HEK293T (cell line): ENCODE data around the gene EFHC2.

ENCODE experiments used
- CTCF ChIA-PET: fragments of 350-600 bp; formaldehyde crosslinking; extraction: SDS; loops from one replicate; lab custom pipeline; 2021; ENCODE audit warnings: antibody characterized with exemption, inconsistent platforms; lab: Yijun Ruan, JAX
- POLR2A ChIA-PET: fragments of 350-600 bp; formaldehyde crosslinking; extraction: SDS; loops from one replicate; lab custom pipeline; 2020; ENCODE audit warnings: antibody characterized with exemption, inconsistent platforms; lab: Yijun Ruan, JAX
- DNase-seq: peaks from one replicate; pipeline ENCODE4 v3.0.0; 2012; ENCODE audit warnings: mixed read lengths; ENCODE audit errors: extremely low spot score
- ARNT ChIP-seq: fragments of 450-650 bp; IDR thresholded peaks from 2 replicates; pipeline ENCODE4 v1.6.1; 2017; ENCODE audit warnings: mild to moderate bottlenecking
- BHLHE40 ChIP-seq: fragments of 450-650 bp; IDR thresholded peaks from 2 replicates; pipeline ENCODE4 v1.6.1; 2016; ENCODE audit warnings: mild to moderate bottlenecking, moderate library complexity, borderline replicate concordance
- CTBP1 ChIP-seq: fragments of 450-650 bp; IDR thresholded peaks from 2 replicates; pipeline ENCODE4 v1.6.1; 2016; ENCODE audit warnings: borderline replicate concordance
- ELF4 ChIP-seq: fragments of 450-650 bp; IDR thresholded peaks from 2 replicates; pipeline ENCODE4 v1.6.1; 2017; ENCODE audit warnings: antibody characterized with exemption
- FOXA1 ChIP-seq: fragments of 450-650 bp; IDR thresholded peaks from 2 replicates; pipeline ENCODE4 v1.6.1; 2016; ENCODE audit warnings: mild to moderate bottlenecking
- FOXK2 ChIP-seq: fragments of 450-650 bp; IDR thresholded peaks from 2 replicates; pipeline ENCODE4 v1.6.1; 2016; ENCODE audit warnings: mild to moderate bottlenecking
- FOXM1 ChIP-seq: fragments of 450-650 bp; IDR thresholded peaks from 2 replicates; pipeline ENCODE4 v1.6.1; 2017; ENCODE audit warnings: mild to moderate bottlenecking, borderline replicate concordance
- HDGF ChIP-seq: fragments of 450-650 bp; IDR thresholded peaks from 2 replicates; pipeline ENCODE4 v1.6.1; 2017; ENCODE audit warnings: antibody characterized with exemption, borderline replicate concordance
- L3MBTL2 ChIP-seq: fragments of 450-650 bp; conservative IDR thresholded peaks from 2 replicates; pipeline ENCODE4 v1.6.1; 2016; ENCODE audit warnings: mild to moderate bottlenecking
- LEF1 ChIP-seq: fragments of 450-650 bp; IDR thresholded peaks from 2 replicates; pipeline ENCODE4 v1.6.1; 2017; ENCODE audit warnings: mild to moderate bottlenecking, borderline replicate concordance
- NFRKB ChIP-seq: fragments of 450-650 bp; IDR thresholded peaks from 2 replicates; pipeline ENCODE4 v1.6.1; 2016; ENCODE audit warnings: mild to moderate bottlenecking, moderate library complexity
- SP1 ChIP-seq: fragments of 450-650 bp; IDR thresholded peaks from 2 replicates; pipeline ENCODE4 v1.6.1; 2017
- SUZ12 ChIP-seq: fragments of 450-650 bp; IDR thresholded peaks from 2 replicates; pipeline ENCODE4 v1.6.1; 2016; ENCODE audit warnings: mild to moderate bottlenecking
- TARDBP ChIP-seq: fragments of 450-650 bp; IDR thresholded peaks from 2 replicates; pipeline ENCODE4 v1.6.1; 2016
- ZNF384 ChIP-seq: fragments of 450-650 bp; IDR thresholded peaks from 2 replicates; pipeline ENCODE4 v1.6.1; 2016
- TF ChIP-seq, protein P1 (sequence below): fragments of 450-650 bp; IDR thresholded peaks from 2 replicates; pipeline ENCODE4 v1.6.1; 2016

Gene EFHC2

DNA sequence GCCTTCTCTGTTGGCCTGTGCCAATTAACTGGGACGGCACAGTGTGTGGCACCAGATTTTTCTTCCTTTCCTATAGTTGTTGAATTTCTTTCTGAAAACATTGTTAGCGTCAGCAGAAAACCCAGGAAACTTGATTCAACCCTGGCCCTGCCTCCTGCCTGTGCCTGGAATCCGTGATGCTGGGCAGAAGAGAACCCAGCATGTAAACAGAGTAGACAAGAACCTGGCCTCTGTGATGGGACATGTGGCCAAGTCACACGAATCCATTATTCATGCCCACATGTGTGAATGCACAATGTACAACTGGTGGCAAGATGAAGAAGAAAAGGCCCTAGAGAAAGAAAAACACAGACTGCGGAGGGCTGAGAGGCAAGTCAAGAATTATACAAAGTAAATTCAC, 111.4 kb downstream of the EFHC2 start:
- ChIA-PET POLR2A (no interaction called here), CTCF (no interaction called here)
- no peak for TF ChIP-seq FOXK2
- no peak for TF ChIP-seq HDGF
- no peak for TF ChIP-seq LEF1
- TF ChIP-seq SP1, result no peak
- no peak for TF ChIP-seq FOXA1
- TF ChIP-seq, protein P1, sequence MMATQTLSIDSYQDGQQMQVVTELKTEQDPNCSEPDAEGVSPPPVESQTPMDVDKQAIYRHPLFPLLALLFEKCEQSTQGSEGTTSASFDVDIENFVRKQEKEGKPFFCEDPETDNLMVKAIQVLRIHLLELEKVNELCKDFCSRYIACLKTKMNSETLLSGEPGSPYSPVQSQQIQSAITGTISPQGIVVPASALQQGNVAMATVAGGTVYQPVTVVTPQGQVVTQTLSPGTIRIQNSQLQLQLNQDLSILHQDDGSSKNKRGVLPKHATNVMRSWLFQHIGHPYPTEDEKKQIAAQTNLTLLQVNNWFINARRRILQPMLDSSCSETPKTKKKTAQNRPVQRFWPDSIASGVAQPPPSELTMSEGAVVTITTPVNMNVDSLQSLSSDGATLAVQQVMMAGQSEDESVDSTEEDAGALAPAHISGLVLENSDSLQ, result no peak
- no peak for TF ChIP-seq BHLHE40
- no peak for TF ChIP-seq TARDBP
- no peak for TF ChIP-seq ELF4
- no peak for TF ChIP-seq FOXM1
- TF ChIP-seq L3MBTL2, result no peak
- TF ChIP-seq SUZ12, result no peak
- TF ChIP-seq NFRKB, result no peak
- TF ChIP-seq ARNT, result no peak
- no peak for TF ChIP-seq ZNF384
- no peak for TF ChIP-seq CTBP1
- no peak for DNase-seq

DNA sequence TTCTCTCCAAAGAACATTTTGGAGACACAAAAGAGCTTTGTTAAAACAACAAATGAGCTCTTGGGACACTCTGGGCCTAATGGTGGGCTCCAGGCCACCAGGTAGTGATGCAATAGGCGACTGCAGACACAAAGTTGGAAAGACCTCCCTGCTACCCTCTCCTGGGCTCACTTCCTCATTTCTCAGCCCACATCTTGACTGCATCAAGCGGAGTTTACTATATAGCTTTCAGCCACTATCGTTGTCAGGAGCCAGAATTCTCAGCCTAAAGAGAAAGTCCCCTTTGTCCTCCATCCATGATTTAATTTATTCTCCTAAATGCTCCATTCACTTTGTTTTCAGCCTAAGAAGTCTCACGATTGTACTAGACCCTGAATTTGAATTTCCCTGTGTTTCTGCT, 114.9 kb downstream of the EFHC2 start:
- CTCF ChIA-PET, result no interaction called here
- no peak for DNase-seq
- POLR2A ChIA-PET, result no interaction called here
- TF ChIP-seq LEF1 (no peak), SP1 (no peak), ZNF384 (no peak), BHLHE40 (no peak), FOXM1 (no peak), SUZ12 (no peak), CTBP1 (no peak), FOXA1 (no peak), NFRKB (no peak), L3MBTL2 (no peak), ELF4 (no peak), FOXK2 (no peak), TARDBP (no peak), HDGF (no peak), ARNT (no peak)
- TF ChIP-seq, protein P1, result no peak

DNA sequence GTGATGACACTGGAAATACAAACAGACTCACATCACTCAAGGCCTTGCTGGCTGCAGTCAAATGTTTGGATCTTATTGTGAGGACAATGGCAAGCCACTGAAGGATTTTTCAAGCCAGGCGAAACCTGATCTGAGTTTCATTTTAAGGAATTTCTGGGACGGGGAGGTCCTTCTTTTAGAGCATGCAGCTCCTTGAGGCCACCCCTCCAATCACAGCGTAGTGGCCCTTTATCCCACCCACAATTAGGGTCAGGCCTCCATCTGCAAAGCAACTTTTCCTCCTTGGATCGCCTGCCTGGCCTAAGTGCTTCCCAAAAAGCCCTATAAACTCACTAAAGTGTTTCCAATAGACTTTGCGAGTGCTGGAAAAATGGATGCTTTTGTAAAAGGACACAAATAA, 115.5 kb downstream of the EFHC2 start:
- no peak for DNase-seq
- ChIA-PET POLR2A (no interaction called here), CTCF (no interaction called here)
- TF ChIP-seq SUZ12 (no peak), ARNT (no peak), LEF1 (no peak), FOXA1 (no peak), HDGF (no peak), TARDBP (no peak), ZNF384 (no peak), L3MBTL2 (no peak), CTBP1 (no peak)

DNA sequence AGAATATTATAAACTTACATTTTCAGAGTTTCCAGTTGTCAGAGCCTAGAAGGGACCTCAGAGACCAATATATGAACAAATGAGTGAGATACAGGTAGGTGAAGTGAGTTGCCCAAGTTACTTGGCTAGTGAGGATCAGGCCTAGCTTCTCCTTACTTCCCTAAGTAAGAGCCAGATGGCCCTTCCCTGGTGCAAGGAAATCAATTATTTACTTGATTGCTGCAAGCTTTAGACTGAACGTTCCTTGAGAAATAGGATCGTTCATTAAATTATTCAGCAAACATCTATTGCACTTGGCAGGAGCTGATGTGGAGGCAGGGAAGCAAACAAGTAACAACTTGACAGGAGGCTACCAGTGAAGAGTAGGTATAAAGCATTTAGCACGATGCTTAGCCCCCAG, 117.8 kb downstream of the EFHC2 start:
- ChIA-PET POLR2A (no interaction called here), CTCF (no interaction called here)
- no peak for DNase-seq
- TF ChIP-seq LEF1 (no peak), FOXM1 (no peak), FOXA1 (no peak), NFRKB (no peak), SP1 (no peak), FOXK2 (no peak), L3MBTL2 (no peak), TARDBP (no peak), ELF4 (no peak), BHLHE40 (no peak)
- TF ChIP-seq, protein P1, result no peak

GRCh38 chrX:44224760-44225159, 118.7 kb downstream of the EFHC2 start:
- CTCF ChIA-PET, result no interaction called here
- TF ChIP-seq BHLHE40 (no peak), TARDBP (no peak), FOXK2 (no peak), ARNT (no peak), L3MBTL2 (no peak), LEF1 (no peak), ELF4 (no peak), SUZ12 (no peak), ZNF384 (no peak), CTBP1 (no peak), SP1 (no peak), FOXM1 (no peak), FOXA1 (no peak)
- TF ChIP-seq, protein P1, result no peak
- POLR2A ChIA-PET, result no interaction called here

GRCh38 chrX:44223150-44223549, 120.3 kb downstream of the EFHC2 start:
- ChIA-PET CTCF (interaction anchor here (0.6 kb wide), 1 partner anchor 21 kb away, joined by 3 read pairs; no protein-coding TSS in a partner anchor), POLR2A (no interaction called here)
- no peak for TF ChIP-seq ZNF384
- no peak for TF ChIP-seq FOXK2
- TF ChIP-seq CTBP1, result no peak
- TF ChIP-seq NFRKB, result no peak
- TF ChIP-seq, protein P1, result no peak
- no peak for TF ChIP-seq HDGF
- TF ChIP-seq FOXA1, result no peak
- no peak for TF ChIP-seq SP1
- TF ChIP-seq LEF1, result no peak
- no peak for TF ChIP-seq L3MBTL2
- TF ChIP-seq ARNT, result no peak
- no peak for TF ChIP-seq BHLHE40
- TF ChIP-seq TARDBP, result no peak
- no peak for TF ChIP-seq FOXM1

More at GRCh38 chrX:44224760-44225159, 118.7 kb downstream of the EFHC2 start:
- no peak for DNase-seq

More at GRCh38 chrX:44223150-44223549, 120.3 kb downstream of the EFHC2 start:
- no peak for DNase-seq
